WTC11 (cell line): ENCODE results near the gene TTLL4.

Experiments
- CBFB ChIP-seq: sonication (generic); formaldehyde crosslinking; IDR thresholded peaks from 2 replicates; pipeline ENCODE4 v1.8.1; 2022; ENCODE audit warnings: mild to moderate bottlenecking, low read depth, missing genetic modification reagents
- ELF4 ChIP-seq: sonication (generic); formaldehyde crosslinking; IDR thresholded peaks from 2 replicates; pipeline ENCODE4 v1.8.1; 2022; ENCODE audit warnings: low read depth, mild to moderate bottlenecking, moderate library complexity, missing genetic modification reagents
- FOXK1 ChIP-seq: sonication (generic); formaldehyde crosslinking; IDR thresholded peaks from 2 replicates; pipeline ENCODE4 v1.8.0; 2022; ENCODE audit warnings: mild to moderate bottlenecking, moderate library complexity, missing genetic modification reagents
- NFYB ChIP-seq: sonication (generic); formaldehyde crosslinking; conservative IDR thresholded peaks from 2 replicates; pipeline ENCODE4 v1.8.0; 2022; ENCODE audit warnings: low read depth, missing genetic modification reagents
- NR2C2 ChIP-seq: sonication (generic); formaldehyde crosslinking; IDR thresholded peaks from 2 replicates; pipeline ENCODE4 v1.8.0; 2022; ENCODE audit warnings: mild to moderate bottlenecking, missing genetic modification reagents
- ZBTB21 ChIP-seq: sonication (generic); formaldehyde crosslinking; IDR thresholded peaks from 2 replicates; pipeline ENCODE4 v1.8.1; 2023; ENCODE audit warnings: mild to moderate bottlenecking, missing genetic modification reagents, borderline replicate concordance
- TF ChIP-seq, protein P1 (sequence below): fragments of 200-600 bp; IDR thresholded peaks from 2 replicates; pipeline ENCODE4 v1.8.0; 2022; ENCODE audit warnings: antibody characterized with exemption
- TF ChIP-seq, protein P2 (sequence below): sonication (generic); formaldehyde crosslinking; IDR thresholded peaks from 2 replicates; pipeline ENCODE4 v1.8.1; 2022; ENCODE audit warnings: missing genetic modification reagents, borderline replicate concordance
- TF ChIP-seq, protein P3 (sequence below): sonication (generic); formaldehyde crosslinking; IDR thresholded peaks from 2 replicates; pipeline ENCODE4 v1.8.0; 2022; ENCODE audit warnings: mild to moderate bottlenecking, missing genetic modification reagents
- TF ChIP-seq, protein P4 (sequence below): sonication (generic); formaldehyde crosslinking; conservative IDR thresholded peaks from 2 replicates; pipeline ENCODE4 v1.8.1; 2022; ENCODE audit warnings: mild to moderate bottlenecking, missing genetic modification reagents
- TF ChIP-seq, protein P5 (sequence below): sonication (generic); formaldehyde crosslinking; conservative IDR thresholded peaks from 2 replicates; pipeline ENCODE4 v1.8.1; 2023; ENCODE audit warnings: mild to moderate bottlenecking, low read depth, missing genetic modification reagents, moderate library complexity
- TF ChIP-seq, protein P6 (sequence below): sonication (generic); formaldehyde crosslinking; IDR thresholded peaks from 2 replicates; pipeline ENCODE4 v1.8.1; 2023; ENCODE audit warnings: mild to moderate bottlenecking, missing genetic modification reagents, moderate library complexity
- TF ChIP-seq, protein P7 (sequence below): sonication (generic); formaldehyde crosslinking; IDR thresholded peaks from 2 replicates; pipeline ENCODE4 v1.8.1; 2022; ENCODE audit warnings: mild to moderate bottlenecking, moderate library complexity, missing genetic modification reagents
- TF ChIP-seq, protein P8 (sequence below): sonication (generic); formaldehyde crosslinking; IDR thresholded peaks from 2 replicates; pipeline ENCODE4 v1.8.1; 2022; ENCODE audit warnings: low read depth, mild to moderate bottlenecking, moderate library complexity, missing genetic modification reagents, borderline replicate concordance

DNA sequence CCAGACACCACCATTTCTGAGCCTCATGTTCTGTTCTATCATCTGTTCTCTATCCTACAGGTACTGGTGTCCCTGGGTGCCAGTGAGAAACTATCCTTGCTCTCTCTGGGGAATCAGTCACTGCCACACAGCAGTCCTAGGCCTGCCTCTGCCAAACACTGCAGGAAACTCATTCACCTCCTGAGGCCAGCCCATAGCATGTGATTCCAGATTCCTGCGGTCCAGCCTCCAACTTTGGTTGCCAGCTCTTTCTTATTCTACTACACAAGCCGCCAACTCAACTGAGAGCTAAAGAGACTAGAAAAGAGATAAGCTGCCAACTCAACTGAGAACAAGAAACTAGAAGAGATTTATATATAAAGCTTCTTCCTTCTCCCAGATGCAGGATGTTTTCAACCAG, 8.8 kb upstream of the TTLL4 start:
- TF ChIP-seq, protein P1, sequence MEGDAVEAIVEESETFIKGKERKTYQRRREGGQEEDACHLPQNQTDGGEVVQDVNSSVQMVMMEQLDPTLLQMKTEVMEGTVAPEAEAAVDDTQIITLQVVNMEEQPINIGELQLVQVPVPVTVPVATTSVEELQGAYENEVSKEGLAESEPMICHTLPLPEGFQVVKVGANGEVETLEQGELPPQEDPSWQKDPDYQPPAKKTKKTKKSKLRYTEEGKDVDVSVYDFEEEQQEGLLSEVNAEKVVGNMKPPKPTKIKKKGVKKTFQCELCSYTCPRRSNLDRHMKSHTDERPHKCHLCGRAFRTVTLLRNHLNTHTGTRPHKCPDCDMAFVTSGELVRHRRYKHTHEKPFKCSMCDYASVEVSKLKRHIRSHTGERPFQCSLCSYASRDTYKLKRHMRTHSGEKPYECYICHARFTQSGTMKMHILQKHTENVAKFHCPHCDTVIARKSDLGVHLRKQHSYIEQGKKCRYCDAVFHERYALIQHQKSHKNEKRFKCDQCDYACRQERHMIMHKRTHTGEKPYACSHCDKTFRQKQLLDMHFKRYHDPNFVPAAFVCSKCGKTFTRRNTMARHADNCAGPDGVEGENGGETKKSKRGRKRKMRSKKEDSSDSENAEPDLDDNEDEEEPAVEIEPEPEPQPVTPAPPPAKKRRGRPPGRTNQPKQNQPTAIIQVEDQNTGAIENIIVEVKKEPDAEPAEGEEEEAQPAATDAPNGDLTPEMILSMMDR, result no peak
- TF ChIP-seq ZBTB21 (CRISPR knock-in tag), result no peak
- no peak for TF ChIP-seq FOXK1 (CRISPR knock-in tag)
- TF ChIP-seq, protein P2, sequence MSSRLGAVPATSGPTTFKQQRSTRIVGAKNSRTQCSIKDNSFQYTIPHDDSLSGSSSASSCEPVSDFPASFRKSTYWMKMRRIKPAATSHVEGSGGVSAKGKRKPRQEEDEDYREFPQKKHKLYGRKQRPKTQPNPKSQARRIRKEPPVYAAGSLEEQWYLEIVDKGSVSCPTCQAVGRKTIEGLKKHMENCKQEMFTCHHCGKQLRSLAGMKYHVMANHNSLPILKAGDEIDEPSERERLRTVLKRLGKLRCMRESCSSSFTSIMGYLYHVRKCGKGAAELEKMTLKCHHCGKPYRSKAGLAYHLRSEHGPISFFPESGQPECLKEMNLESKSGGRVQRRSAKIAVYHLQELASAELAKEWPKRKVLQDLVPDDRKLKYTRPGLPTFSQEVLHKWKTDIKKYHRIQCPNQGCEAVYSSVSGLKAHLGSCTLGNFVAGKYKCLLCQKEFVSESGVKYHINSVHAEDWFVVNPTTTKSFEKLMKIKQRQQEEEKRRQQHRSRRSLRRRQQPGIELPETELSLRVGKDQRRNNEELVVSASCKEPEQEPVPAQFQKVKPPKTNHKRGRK (CRISPR knock-in tag), result no peak
- TF ChIP-seq, protein P3, sequence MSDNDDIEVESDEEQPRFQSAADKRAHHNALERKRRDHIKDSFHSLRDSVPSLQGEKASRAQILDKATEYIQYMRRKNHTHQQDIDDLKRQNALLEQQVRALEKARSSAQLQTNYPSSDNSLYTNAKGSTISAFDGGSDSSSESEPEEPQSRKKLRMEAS (CRISPR knock-in tag), result no peak
- TF ChIP-seq, protein P4, sequence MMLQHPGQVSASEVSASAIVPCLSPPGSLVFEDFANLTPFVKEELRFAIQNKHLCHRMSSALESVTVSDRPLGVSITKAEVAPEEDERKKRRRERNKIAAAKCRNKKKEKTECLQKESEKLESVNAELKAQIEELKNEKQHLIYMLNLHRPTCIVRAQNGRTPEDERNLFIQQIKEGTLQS (CRISPR knock-in tag), result no peak
- no peak for TF ChIP-seq ELF4 (CRISPR knock-in tag)
- TF ChIP-seq NR2C2, result no peak
- TF ChIP-seq, protein P5, sequence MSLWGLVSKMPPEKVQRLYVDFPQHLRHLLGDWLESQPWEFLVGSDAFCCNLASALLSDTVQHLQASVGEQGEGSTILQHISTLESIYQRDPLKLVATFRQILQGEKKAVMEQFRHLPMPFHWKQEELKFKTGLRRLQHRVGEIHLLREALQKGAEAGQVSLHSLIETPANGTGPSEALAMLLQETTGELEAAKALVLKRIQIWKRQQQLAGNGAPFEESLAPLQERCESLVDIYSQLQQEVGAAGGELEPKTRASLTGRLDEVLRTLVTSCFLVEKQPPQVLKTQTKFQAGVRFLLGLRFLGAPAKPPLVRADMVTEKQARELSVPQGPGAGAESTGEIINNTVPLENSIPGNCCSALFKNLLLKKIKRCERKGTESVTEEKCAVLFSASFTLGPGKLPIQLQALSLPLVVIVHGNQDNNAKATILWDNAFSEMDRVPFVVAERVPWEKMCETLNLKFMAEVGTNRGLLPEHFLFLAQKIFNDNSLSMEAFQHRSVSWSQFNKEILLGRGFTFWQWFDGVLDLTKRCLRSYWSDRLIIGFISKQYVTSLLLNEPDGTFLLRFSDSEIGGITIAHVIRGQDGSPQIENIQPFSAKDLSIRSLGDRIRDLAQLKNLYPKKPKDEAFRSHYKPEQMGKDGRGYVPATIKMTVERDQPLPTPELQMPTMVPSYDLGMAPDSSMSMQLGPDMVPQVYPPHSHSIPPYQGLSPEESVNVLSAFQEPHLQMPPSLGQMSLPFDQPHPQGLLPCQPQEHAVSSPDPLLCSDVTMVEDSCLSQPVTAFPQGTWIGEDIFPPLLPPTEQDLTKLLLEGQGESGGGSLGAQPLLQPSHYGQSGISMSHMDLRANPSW (CRISPR knock-in tag), result no peak
- TF ChIP-seq, protein P6, sequence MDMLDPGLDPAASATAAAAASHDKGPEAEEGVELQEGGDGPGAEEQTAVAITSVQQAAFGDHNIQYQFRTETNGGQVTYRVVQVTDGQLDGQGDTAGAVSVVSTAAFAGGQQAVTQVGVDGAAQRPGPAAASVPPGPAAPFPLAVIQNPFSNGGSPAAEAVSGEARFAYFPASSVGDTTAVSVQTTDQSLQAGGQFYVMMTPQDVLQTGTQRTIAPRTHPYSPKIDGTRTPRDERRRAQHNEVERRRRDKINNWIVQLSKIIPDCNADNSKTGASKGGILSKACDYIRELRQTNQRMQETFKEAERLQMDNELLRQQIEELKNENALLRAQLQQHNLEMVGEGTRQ, result no peak
- TF ChIP-seq, protein P7, sequence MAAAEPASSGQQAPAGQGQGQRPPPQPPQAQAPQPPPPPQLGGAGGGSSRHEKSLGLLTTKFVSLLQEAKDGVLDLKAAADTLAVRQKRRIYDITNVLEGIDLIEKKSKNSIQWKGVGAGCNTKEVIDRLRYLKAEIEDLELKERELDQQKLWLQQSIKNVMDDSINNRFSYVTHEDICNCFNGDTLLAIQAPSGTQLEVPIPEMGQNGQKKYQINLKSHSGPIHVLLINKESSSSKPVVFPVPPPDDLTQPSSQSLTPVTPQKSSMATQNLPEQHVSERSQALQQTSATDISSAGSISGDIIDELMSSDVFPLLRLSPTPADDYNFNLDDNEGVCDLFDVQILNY (CRISPR knock-in tag), result no peak
- no peak for TF ChIP-seq NFYB
- TF ChIP-seq CBFB (CRISPR knock-in tag), result no peak
- TF ChIP-seq, protein P8, sequence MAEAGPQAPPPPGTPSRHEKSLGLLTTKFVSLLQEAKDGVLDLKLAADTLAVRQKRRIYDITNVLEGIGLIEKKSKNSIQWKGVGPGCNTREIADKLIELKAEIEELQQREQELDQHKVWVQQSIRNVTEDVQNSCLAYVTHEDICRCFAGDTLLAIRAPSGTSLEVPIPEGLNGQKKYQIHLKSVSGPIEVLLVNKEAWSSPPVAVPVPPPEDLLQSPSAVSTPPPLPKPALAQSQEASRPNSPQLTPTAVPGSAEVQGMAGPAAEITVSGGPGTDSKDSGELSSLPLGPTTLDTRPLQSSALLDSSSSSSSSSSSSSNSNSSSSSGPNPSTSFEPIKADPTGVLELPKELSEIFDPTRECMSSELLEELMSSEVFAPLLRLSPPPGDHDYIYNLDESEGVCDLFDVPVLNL (CRISPR knock-in tag), result no peak
